HEK293 (cell line): ENCODE measurements around the gene BCKDHA.

ENCODE experiments used
- CTCF ChIA-PET: fragments of 350-600 bp; formaldehyde crosslinking; extraction: SDS; loops from one replicate; lab custom pipeline; 2021; ENCODE audit warnings: antibody characterized with exemption; lab: Yijun Ruan, JAX
- POLR2A ChIA-PET: fragments of 300-600 bp; formaldehyde crosslinking; extraction: SDS; loops from one replicate; lab custom pipeline; 2020; ENCODE audit warnings: antibody characterized with exemption, inconsistent platforms; lab: Yijun Ruan, JAX
- H3K27ac ChIP-seq: fragments of 200-500 bp; sonication (Bioruptor generic); 2 replicates; pipeline ENCODE4 v1.5.1; 2014; ENCODE audit warnings: low read depth, low read length, control low read depth, inconsistent platforms; ENCODE audit errors: extremely low read depth
- H3K36me3 ChIP-seq, 2 experiments: fragments of 200-500 bp in 1 of 2; sonication (Bioruptor generic) in 1 of 2; 1 replicate in 1 of 2; 2 replicates in 1 of 2; pipeline ENCODE4 v1.5.1; 2014 to 2017; ENCODE audit warnings: inconsistent platforms in 2 of 2, low read length in 2 of 2; ENCODE audit not compliant: control insufficient read depth in 2 of 2, insufficient read depth in 1 of 2
- H3K4me1 ChIP-seq: fragments of 200-500 bp; sonication (Bioruptor generic); 2 replicates; pipeline ENCODE4 v1.5.1; 2014; ENCODE audit warnings: mild to moderate bottlenecking, low read length, inconsistent platforms; ENCODE audit not compliant: control insufficient read depth, insufficient read depth
- H3K4me3 ChIP-seq: 2 replicates; pipeline ENCODE4 v1.5.1; 2011; ENCODE audit warnings: low read depth, mild to moderate bottlenecking, control low read depth, low read length, moderate library complexity
- H3K9me3 ChIP-seq: fragments of 200-500 bp; sonication (Bioruptor generic); 2 replicates; pipeline ENCODE4 v1.5.1; 2014; ENCODE audit warnings: low read depth, low read length, inconsistent platforms; ENCODE audit not compliant: control insufficient read depth, insufficient read depth
- BCL11A ChIP-seq: fragments of 450-650 bp; formaldehyde crosslinking; IDR thresholded peaks from 2 replicates; pipeline ENCODE4 v1.5.1; 2016; ENCODE audit warnings: low read depth, missing biosample characterization, missing genetic modification characterization
- GLI4 ChIP-seq: fragments of 450-650 bp; formaldehyde crosslinking; IDR thresholded peaks from 2 replicates; pipeline ENCODE4 v1.5.1; 2016; ENCODE audit warnings: missing biosample characterization, missing genetic modification characterization
- TCF7L2 ChIP-seq: IDR thresholded peaks from 2 replicates; pipeline ENCODE4 v1.6.1; 2011; ENCODE audit warnings: low read depth, mild to moderate bottlenecking, inconsistent platforms, low read length, moderate library complexity, borderline replicate concordance
- TRIM28 ChIP-seq: IDR thresholded peaks from 2 replicates; pipeline ENCODE4 v1.6.1; 2011; ENCODE audit warnings: low read length, control low read depth, borderline replicate concordance
- ZNF114 ChIP-seq: fragments of 450-650 bp; formaldehyde crosslinking; IDR thresholded peaks from 2 replicates; pipeline ENCODE4 v1.5.0; 2017; ENCODE audit warnings: missing biosample characterization, missing genetic modification characterization
- ZNF121 ChIP-seq: fragments of 450-650 bp; formaldehyde crosslinking; IDR thresholded peaks from 2 replicates; pipeline ENCODE4 v1.5.1; 2016; ENCODE audit warnings: missing biosample characterization, missing genetic modification characterization
- ZNF138 ChIP-seq: fragments of 450-650 bp; formaldehyde crosslinking; IDR thresholded peaks from 2 replicates; pipeline ENCODE4 v1.5.1; 2016; ENCODE audit warnings: missing biosample characterization, missing genetic modification characterization, borderline replicate concordance
- ZNF416 ChIP-seq: fragments of 450-650 bp; formaldehyde crosslinking; IDR thresholded peaks from 2 replicates; pipeline ENCODE4 v1.5.1; 2016; ENCODE audit warnings: missing biosample characterization, missing genetic modification characterization
- ZNF423 ChIP-seq: fragments of 450-650 bp; formaldehyde crosslinking; IDR thresholded peaks from 2 replicates; pipeline ENCODE4 v1.5.1; 2016; ENCODE audit warnings: missing biosample characterization, missing genetic modification characterization
- ZNF426 ChIP-seq: fragments of 450-650 bp; formaldehyde crosslinking; IDR thresholded peaks from 2 replicates; pipeline ENCODE4 v1.5.1; 2017; ENCODE audit warnings: missing biosample characterization, missing genetic modification characterization, mild to moderate bottlenecking, inconsistent platforms, moderate library complexity
- ZNF514 ChIP-seq: fragments of 450-650 bp; formaldehyde crosslinking; IDR thresholded peaks from 2 replicates; pipeline ENCODE4 v1.5.1; 2016; ENCODE audit warnings: missing biosample characterization, missing genetic modification characterization
- ZNF558 ChIP-seq: fragments of 450-650 bp; formaldehyde crosslinking; IDR thresholded peaks from 2 replicates; pipeline ENCODE4 v1.5.1; 2016; ENCODE audit warnings: missing biosample characterization, missing genetic modification characterization
- ZNF664 ChIP-seq: fragments of 450-650 bp; formaldehyde crosslinking; IDR thresholded peaks from 2 replicates; pipeline ENCODE4 v1.5.1; 2016; ENCODE audit warnings: missing biosample characterization, missing genetic modification characterization
- ZNF76 ChIP-seq: fragments of 450-650 bp; formaldehyde crosslinking; IDR thresholded peaks from 2 replicates; pipeline ENCODE4; 2016; ENCODE audit warnings: low read depth, missing biosample characterization, missing genetic modification characterization, borderline replicate concordance
- ZNF830 ChIP-seq: fragments of 450-650 bp; IDR thresholded peaks from 2 replicates; pipeline ENCODE4 v1.5.0; 2018; ENCODE audit warnings: missing biosample characterization, missing genetic modification characterization, low read depth, mild to moderate bottlenecking, moderate library complexity
- TF ChIP-seq, protein P1 (sequence below): fragments of 450-650 bp; formaldehyde crosslinking; IDR thresholded peaks from 2 replicates; pipeline ENCODE4 v1.5.1; 2016; ENCODE audit warnings: missing biosample characterization, missing genetic modification characterization, low read depth
- TF ChIP-seq, protein P2 (sequence below): fragments of 450-650 bp; formaldehyde crosslinking; IDR thresholded peaks from 2 replicates; pipeline ENCODE4 v1.5.1; 2017; ENCODE audit warnings: missing biosample characterization, missing genetic modification characterization
- TF ChIP-seq, protein P3 (sequence below): fragments of 450-650 bp; formaldehyde crosslinking; IDR thresholded peaks from 2 replicates; pipeline ENCODE4 v1.5.1; 2016; ENCODE audit warnings: missing biosample characterization, missing genetic modification characterization
- TF ChIP-seq, protein P4 (sequence below): fragments of 450-650 bp; formaldehyde crosslinking; IDR thresholded peaks from 2 replicates; pipeline ENCODE4 v1.5.1; 2016; ENCODE audit warnings: missing biosample characterization, missing genetic modification characterization

The BCKDHA gene

DNA sequence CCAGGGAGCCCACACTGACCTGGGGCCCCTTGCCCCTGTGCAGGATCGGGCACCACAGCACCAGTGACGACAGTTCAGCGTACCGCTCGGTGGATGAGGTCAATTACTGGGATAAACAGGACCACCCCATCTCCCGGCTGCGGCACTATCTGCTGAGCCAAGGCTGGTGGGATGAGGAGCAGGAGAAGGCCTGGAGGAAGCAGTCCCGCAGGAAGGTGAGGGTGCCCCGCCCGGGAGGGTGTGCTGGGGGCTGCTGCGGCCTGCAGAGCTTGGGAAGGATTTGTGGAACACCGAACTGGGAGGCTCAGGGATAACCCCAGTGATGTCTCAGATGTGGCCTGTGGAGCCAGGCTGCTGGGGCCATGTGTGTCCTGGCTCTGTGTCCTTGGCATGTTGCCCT lies 25.3 kb downstream of the BCKDHA start (continued):
- TF ChIP-seq, protein P1, sequence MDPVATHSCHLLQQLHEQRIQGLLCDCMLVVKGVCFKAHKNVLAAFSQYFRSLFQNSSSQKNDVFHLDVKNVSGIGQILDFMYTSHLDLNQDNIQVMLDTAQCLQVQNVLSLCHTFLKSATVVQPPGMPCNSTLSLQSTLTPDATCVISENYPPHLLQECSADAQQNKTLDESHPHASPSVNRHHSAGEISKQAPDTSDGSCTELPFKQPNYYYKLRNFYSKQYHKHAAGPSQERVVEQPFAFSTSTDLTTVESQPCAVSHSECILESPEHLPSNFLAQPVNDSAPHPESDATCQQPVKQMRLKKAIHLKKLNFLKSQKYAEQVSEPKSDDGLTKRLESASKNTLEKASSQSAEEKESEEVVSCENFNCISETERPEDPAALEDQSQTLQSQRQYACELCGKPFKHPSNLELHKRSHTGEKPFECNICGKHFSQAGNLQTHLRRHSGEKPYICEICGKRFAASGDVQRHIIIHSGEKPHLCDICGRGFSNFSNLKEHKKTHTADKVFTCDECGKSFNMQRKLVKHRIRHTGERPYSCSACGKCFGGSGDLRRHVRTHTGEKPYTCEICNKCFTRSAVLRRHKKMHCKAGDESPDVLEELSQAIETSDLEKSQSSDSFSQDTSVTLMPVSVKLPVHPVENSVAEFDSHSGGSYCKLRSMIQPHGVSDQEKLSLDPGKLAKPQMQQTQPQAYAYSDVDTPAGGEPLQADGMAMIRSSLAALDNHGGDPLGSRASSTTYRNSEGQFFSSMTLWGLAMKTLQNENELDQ (tag by site-specific recombination): no peak
- TF ChIP-seq ZNF514 (tag by site-specific recombination): no peak
- TF ChIP-seq TCF7L2: no peak
- TF ChIP-seq ZNF114 (tag by site-specific recombination): no peak
- TF ChIP-seq GLI4 (tag by site-specific recombination): no peak
- no peak for TF ChIP-seq ZNF664 (tag by site-specific recombination)
- TF ChIP-seq ZNF76 (tag by site-specific recombination): no peak
- no peak for TF ChIP-seq BCL11A
- TF ChIP-seq ZNF426 (tag by site-specific recombination): no peak
- no peak for TF ChIP-seq ZNF558 (tag by site-specific recombination)
- TF ChIP-seq, all 188 proteins: peak for 0

DNA sequence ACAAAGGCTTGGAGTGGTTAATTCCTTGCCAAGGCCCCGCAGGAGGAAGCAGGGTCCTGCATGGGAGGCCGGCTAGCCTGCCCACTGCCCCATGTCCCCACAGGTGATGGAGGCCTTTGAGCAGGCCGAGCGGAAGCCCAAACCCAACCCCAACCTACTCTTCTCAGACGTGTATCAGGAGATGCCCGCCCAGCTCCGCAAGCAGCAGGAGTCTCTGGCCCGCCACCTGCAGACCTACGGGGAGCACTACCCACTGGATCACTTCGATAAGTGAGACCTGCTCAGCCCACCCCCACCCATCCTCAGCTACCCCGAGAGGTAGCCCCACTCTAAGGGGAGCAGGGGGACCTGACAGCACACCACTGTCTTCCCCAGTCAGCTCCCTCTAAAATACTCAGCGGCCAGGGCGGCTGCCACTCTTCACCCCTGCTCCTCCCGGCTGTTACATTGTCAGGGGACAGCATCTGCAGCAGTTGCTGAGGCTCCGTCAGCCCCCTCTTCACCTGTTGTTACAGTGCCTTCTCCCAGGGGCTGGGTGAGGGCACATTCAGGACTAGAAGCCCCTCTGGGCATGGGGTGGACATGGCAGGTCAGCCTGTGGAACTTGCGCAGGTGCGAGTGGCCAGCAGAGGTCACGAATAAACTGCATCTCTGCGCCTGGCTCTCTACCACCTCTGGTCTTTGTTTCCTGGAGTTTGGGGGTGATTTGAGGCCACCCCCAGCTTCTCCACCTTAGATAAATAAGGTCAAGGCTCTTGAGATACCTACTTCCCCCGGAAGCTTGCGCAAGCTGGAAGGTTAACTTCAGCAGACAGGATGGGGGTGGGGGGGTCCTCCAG lies 26.9 kb downstream of the BCKDHA start:
- ChIA-PET CTCF (interaction anchor here (0.6 to 1.1 kb wide), 2 partner anchors 15 to 70 kb away, joined by 3 to 6 read pairs; partner anchors contain the start of gene DMAC2), POLR2A (interaction anchor here (1.1 to 1.6 kb wide), 3 partner anchors 15 to 61 kb away, joined by 3 to 9 read pairs (median 3); partner anchors contain the start of genes B9D2 and DMAC2)
- no peak overlapping the region for H3K27ac ChIP-seq
- H3K4me3 ChIP-seq: no peak overlapping the region
- TF ChIP-seq ZNF121: no peak
- TF ChIP-seq, protein P2, sequence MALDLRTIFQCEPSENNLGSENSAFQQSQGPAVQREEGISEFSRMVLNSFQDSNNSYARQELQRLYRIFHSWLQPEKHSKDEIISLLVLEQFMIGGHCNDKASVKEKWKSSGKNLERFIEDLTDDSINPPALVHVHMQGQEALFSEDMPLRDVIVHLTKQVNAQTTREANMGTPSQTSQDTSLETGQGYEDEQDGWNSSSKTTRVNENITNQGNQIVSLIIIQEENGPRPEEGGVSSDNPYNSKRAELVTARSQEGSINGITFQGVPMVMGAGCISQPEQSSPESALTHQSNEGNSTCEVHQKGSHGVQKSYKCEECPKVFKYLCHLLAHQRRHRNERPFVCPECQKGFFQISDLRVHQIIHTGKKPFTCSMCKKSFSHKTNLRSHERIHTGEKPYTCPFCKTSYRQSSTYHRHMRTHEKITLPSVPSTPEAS (tag by site-specific recombination): no peak
- TF ChIP-seq ZNF830 (tag by site-specific recombination): no peak
- TF ChIP-seq, protein P3, sequence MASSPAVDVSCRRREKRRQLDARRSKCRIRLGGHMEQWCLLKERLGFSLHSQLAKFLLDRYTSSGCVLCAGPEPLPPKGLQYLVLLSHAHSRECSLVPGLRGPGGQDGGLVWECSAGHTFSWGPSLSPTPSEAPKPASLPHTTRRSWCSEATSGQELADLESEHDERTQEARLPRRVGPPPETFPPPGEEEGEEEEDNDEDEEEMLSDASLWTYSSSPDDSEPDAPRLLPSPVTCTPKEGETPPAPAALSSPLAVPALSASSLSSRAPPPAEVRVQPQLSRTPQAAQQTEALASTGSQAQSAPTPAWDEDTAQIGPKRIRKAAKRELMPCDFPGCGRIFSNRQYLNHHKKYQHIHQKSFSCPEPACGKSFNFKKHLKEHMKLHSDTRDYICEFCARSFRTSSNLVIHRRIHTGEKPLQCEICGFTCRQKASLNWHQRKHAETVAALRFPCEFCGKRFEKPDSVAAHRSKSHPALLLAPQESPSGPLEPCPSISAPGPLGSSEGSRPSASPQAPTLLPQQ (tag by site-specific recombination): no peak
- TF ChIP-seq, protein P4, sequence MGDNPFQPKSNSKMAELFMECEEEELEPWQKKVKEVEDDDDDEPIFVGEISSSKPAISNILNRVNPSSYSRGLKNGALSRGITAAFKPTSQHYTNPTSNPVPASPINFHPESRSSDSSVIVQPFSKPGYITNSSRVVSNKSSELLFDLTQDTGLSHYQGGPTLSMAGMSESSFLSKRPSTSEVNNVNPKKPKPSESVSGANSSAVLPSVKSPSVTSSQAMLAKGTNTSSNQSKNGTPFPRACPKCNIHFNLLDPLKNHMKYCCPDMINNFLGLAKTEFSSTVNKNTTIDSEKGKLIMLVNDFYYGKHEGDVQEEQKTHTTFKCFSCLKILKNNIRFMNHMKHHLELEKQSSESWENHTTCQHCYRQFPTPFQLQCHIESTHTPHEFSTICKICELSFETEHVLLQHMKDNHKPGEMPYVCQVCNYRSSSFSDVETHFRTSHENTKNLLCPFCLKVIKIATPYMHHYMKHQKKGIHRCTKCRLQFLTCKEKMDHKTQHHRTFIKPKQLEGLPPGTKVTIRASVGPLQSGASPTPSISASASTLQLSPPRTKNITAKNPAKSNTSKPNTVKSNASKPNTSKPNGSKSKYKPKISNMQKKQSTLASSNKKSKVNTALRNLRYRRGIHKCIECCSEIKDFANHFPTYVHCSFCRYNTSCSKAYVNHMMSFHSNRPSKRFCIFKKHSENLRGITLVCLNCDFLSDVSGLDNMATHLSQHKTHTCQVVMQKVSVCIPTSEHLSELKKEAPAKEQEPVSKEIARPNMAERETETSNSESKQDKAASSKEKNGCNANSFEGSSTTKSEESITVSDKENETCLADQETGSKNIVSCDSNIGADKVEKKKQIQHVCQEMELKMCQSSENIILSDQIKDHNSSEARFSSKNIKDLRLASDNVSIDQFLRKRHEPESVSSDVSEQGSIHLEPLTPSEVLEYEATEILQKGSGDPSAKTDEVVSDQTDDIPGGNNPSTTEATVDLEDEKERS (tag by site-specific recombination): no peak
- no peak for TF ChIP-seq TRIM28
- TF ChIP-seq ZNF423 (tag by site-specific recombination): no peak
- no peak for TF ChIP-seq ZNF416
- TF ChIP-seq ZNF138 (tag by site-specific recombination): no peak
- H3K4me1 ChIP-seq: peaks cover 13% of the 10 kb centered on the region
- peaks cover 17 to 47% of the 10 kb centered on the region in 2 experiments; a peak in 2 of 3 replicates for H3K36me3 ChIP-seq
- H3K9me3 ChIP-seq: no peaks in the 10 kb centered on the region
